GM12878 (cell line): ENCODE data around the gene NEURL3. TPM values are rescaled to one million over a fixed set of nuclear protein-coding genes. Genes with fewer than 3 reads are reported as not detected.

Experiments
- ATAC-seq: fragments of 200-7000 bp; cut with Tn5 transposase; 3 replicates; pipeline ENCODE4 v1.9.1; 2020; ENCODE audit warnings: mild to moderate bottlenecking, moderate library complexity
- BruUV-seq: library from RNA; stranded (reverse); fragments of 400-500 nt; replicated peaks from 2 replicates; lab custom pipeline; 2021; lab: Mats Ljungman, UMichigan
- CTCF ChIA-PET: fragments of 300-600 bp; sonication (Branson Sonifier 250); formaldehyde crosslinking; extraction: SDS; loops from one replicate; lab custom pipeline; 2021; ENCODE audit warnings: inconsistent platforms; lab: Yijun Ruan, JAX
- POLR2A ChIA-PET: fragments of 350-600 bp; formaldehyde crosslinking; extraction: SDS; loops from one replicate; lab custom pipeline; 2021; ENCODE audit warnings: inconsistent platforms; lab: Charles Lee
- RAD21 ChIA-PET: fragments of 300-600 bp; sonication (Branson Sonifier 250); formaldehyde crosslinking; loops from one replicate; lab custom pipeline; 2023; ENCODE audit warnings: antibody characterized with exemption; ENCODE audit not compliant: unreplicated experiment; lab: Charles Lee
- SMC1A ChIA-PET: fragments of 300-600 bp; sonication (Branson Sonifier 250); formaldehyde crosslinking; loops from one replicate; lab custom pipeline; 2023; ENCODE audit not compliant: unreplicated experiment, uncharacterized antibody; lab: Charles Lee
- DNase-seq: peaks from one replicate; pipeline ENCODE4 v3.0.0-alpha.2; 2011; ENCODE audit warnings: low read depth, low spot score
- FAIRE-seq: peaks from 3 replicates; lab custom pipeline; 2011; peaks lifted over from hg19 to GRCh38; lab: Jason Lieb, UNC
- H2AFZ ChIP-seq: 2 replicates; pipeline ENCODE4 v1.6.0; 2011; ENCODE audit warnings: low read depth, low read length, control low read depth; ENCODE audit not compliant: control insufficient read depth
- H3K27ac ChIP-seq: 2 replicates; pipeline ENCODE4 v1.5.1; 2011; ENCODE audit warnings: control low read depth; ENCODE audit not compliant: control insufficient read depth, insufficient read depth
- H3K27me3 ChIP-seq, 2 experiments: replicated peaks in 1 of 2; 2 replicates each; pipeline versions ENCODE4 v1.6.0 to v1.6.1; 2011; ENCODE audit warnings: low read length in 1 of 2; ENCODE audit not compliant: control insufficient read depth in 2 of 2, insufficient read depth in 2 of 2
- H3K36me3 ChIP-seq, 2 experiments: 2 replicates each; pipeline ENCODE4 v1.5.1; 2011; ENCODE audit warnings: low read length in 1 of 2; ENCODE audit not compliant: control insufficient read depth in 2 of 2, insufficient read depth in 2 of 2
- H3K4me1 ChIP-seq: 2 replicates; pipeline ENCODE4 v1.6.1; 2011; ENCODE audit warnings: mild to moderate bottlenecking, low read length, moderate library complexity, mixed read lengths; ENCODE audit not compliant: control insufficient read depth, insufficient read depth
- H3K4me2 ChIP-seq: 2 replicates; pipeline ENCODE4 v1.6.0; 2011; ENCODE audit warnings: control low read depth; ENCODE audit not compliant: control insufficient read depth, insufficient read depth
- H3K4me3 ChIP-seq: fragments of 200-600 bp; sonication (generic); 2 replicates; pipeline ENCODE4 v1.5.1; 2016
- H3K79me2 ChIP-seq: 2 replicates; pipeline ENCODE4 v1.6.0; 2011; ENCODE audit warnings: low read length; ENCODE audit not compliant: control insufficient read depth, insufficient read depth
- H3K9ac ChIP-seq: 2 replicates; pipeline ENCODE4 v1.8.0; 2011; ENCODE audit warnings: low read length, control low read depth, mixed read lengths; ENCODE audit not compliant: control insufficient read depth, insufficient read depth
- H3K9me3 ChIP-seq: replicated peaks from 3 replicates; pipeline ENCODE4 v1.5.1; 2011; ENCODE audit warnings: mild to moderate bottlenecking, low read length; ENCODE audit not compliant: control insufficient read depth, insufficient read depth
- H4K20me1 ChIP-seq: 2 replicates; pipeline ENCODE4 v1.6.0; 2011; ENCODE audit not compliant: control insufficient read depth, insufficient read depth
- E4F1 ChIP-seq: fragments of 450-650 bp; IDR thresholded peaks from 2 replicates; pipeline ENCODE4 v1.6.1; 2018; ENCODE audit warnings: borderline replicate concordance, mild to moderate bottlenecking; ENCODE audit not compliant: partially characterized antibody
- MTA2 ChIP-seq: fragments of 450-650 bp; IDR thresholded peaks from 2 replicates; pipeline ENCODE4 v1.6.1; 2016; ENCODE audit warnings: low read depth, mild to moderate bottlenecking, moderate library complexity
- TCF3 ChIP-seq: IDR thresholded peaks from 2 replicates; pipeline ENCODE4 v1.6.1; 2012; ENCODE audit warnings: low read depth, mild to moderate bottlenecking, low read length, borderline replicate concordance; ENCODE audit not compliant: insufficient read depth
- WGBS: methylation state at CpG from one replicate; pipeline ENCODE4 v1.1.6; 2016; ENCODE audit warnings: low lambda C conversion rate; ENCODE audit not compliant: insufficient replicate concordance, insufficient coverage; ENCODE audit errors: missing lambda C conversion rate; 5-methylcytosine and 5-hydroxymethylcytosine counted together
- in situ Hi-C: fragments of 300-500 bp; cut with MboI; formaldehyde crosslinking; loops from 9 replicates; pipeline ENCODE4 v1.14.3; 2018; ENCODE audit warnings: mixed read lengths
- intact Hi-C: fragments of 100-400 bp; cut with micrococcal nuclease; formaldehyde crosslinking; loops from one replicate; pipeline ENCODE4 v1.14.2; 2022; ENCODE audit not compliant: unreplicated experiment
- polyA plus RNA-seq, 11 experiments: library from polyadenylated mRNA; depleted of rRNA in 4 of 11; unstranded in 6 of 11; stranded (reverse) in 5 of 11; fragments of >200 nt; fragmentation: Nextera tagmentation in 4 of 11; fragmentation: Illumina TruSeq in 1 of 11; extraction: Ambion mirVana in 4 of 11; extraction: Trizol in 1 of 11; gene quantifications; 1 replicate in 1 of 11; 2 replicates in 10 of 11; pipeline versions ENCODE4 v1.2.1 to v1.2.3, GENCODE V29; 2011 to 2016; ENCODE audit warnings: inconsistent platforms in 2 of 11, missing spikeins in 2 of 11, low read depth in 1 of 11
- total RNA-seq, 4 experiments: library from RNA; depleted of rRNA in 3 of 4; stranded (reverse); fragments of >200 nt in 3 of 4; fragmentation: Illumina TruSeq in 1 of 4; extraction: Trizol in 1 of 4; gene quantifications; 2 replicates each; pipeline versions ENCODE4 v1.2.1 to v1.2.3, GENCODE V29; 2013 to 2021

Gene NEURL3
- total and polyA plus RNA-seq, 10 of the 15 experiments (the other 5 are each of a cell fraction or from before 2014, with no cell fraction given) = 0.03 to 6.3 (median 0.47) TPM

GRCh38 chr2:96526101-96526591 is 21.0 kb upstream of the NEURL3 start:
- H3K9ac ChIP-seq = no peak overlapping the region
- no peaks in the 10 kb centered on the region for H4K20me1 ChIP-seq
- H3K79me2 ChIP-seq = no peaks in the 10 kb centered on the region
- ChIA-PET CTCF (interaction anchor here (0.9 to 3.3 kb wide), 7 partner anchors 15 to 294 kb away, joined by 3 to 30 read pairs (median 8); no protein-coding TSS in a partner anchor), RAD21 (interaction anchor here (1.1 to 7.4 kb wide), 9 partner anchors 11 to 119 kb away, joined by 3 to 60 read pairs (median 5); partner anchors contain the start of gene ARID5A), SMC1A (interaction anchor here (0.7 to 4.1 kb wide), 6 partner anchors 8 to 118 kb away, joined by 3 to 48 read pairs (median 4); partner anchors contain the start of gene ARID5A), POLR2A (interaction anchor here (0.5 to 7.9 kb wide), 8 partner anchors 8 to 241 kb away, joined by 3 to 106 read pairs (median 4); partner anchors contain the start of gene ARID5A)
- peak overlapping the region; percentile 98 for H3K4me2 ChIP-seq
- no peaks in the 10 kb centered on the region for H3K9me3 ChIP-seq
- H3K36me3 ChIP-seq = no peaks in the 10 kb centered on the region
- TF ChIP-seq TCF3 (0 out of 2 replicates have a peak, but pooled peaks have one; percentile 15), MTA2 (no peak), E4F1 (no peak)
- intact Hi-C loops (loop anchor here (2.0 to 5.0 kb wide), 2 partner anchors 39 to 379 kb away; partner anchors contain the start of gene DUSP2), in situ Hi-C loops (no loop called here)
- ATAC-seq = no peak
- 60% methylated on average over 12 of the region's 12 CpGs for whole genome bisulfite sequencing
- no peak overlapping the region; the same call in 1 of the 2 replicates for H3K4me3 ChIP-seq
- no peak for DNase-seq
- H3K27ac ChIP-seq = peak overlapping the region; percentile 97
- no peak overlapping the region for H2AFZ ChIP-seq
- FAIRE-seq = no peak
- H3K4me1 ChIP-seq = peaks cover 76% of the 10 kb centered on the region
- H3K27me3 ChIP-seq = no peaks in the 10 kb centered on the region
- BruUV-seq = no TSS peak
